GM19238 (cell line): Measurements from ENCODE around the gene UBAP1.
"Not testable (repeated sequence)": the region's sequence is repeated elsewhere in the genome, so short reads cannot be mapped to it uniquely, and the experiment has no call there.

Experiments
- DNase-seq: peaks from one replicate; pipeline ENCODE4 v3.0.0; 2011; ENCODE audit warnings: low spot score; ENCODE audit not compliant: insufficient read length

The UBAP1 gene

DNA sequence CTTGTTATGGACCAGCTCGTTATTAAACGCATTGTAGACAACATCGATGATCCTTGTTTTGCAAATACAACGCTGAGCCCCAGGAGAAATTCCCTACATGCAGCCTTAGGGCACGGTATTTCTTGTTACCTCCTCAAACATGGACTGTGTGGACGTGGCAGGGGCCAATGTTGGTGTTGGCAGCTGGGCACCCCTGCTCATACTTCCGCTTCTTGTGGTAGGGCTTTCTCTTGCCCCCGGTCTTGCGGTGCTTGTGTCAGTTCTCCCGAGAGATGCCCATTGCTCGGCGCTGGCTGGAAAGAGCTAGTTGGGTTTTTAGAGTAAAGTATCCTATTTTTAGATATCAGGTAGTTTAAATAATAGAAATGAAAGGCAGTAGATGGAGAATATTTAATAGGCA lies 45.5 kb downstream of the UBAP1 start:
- DNase-seq: no peak

DNA sequence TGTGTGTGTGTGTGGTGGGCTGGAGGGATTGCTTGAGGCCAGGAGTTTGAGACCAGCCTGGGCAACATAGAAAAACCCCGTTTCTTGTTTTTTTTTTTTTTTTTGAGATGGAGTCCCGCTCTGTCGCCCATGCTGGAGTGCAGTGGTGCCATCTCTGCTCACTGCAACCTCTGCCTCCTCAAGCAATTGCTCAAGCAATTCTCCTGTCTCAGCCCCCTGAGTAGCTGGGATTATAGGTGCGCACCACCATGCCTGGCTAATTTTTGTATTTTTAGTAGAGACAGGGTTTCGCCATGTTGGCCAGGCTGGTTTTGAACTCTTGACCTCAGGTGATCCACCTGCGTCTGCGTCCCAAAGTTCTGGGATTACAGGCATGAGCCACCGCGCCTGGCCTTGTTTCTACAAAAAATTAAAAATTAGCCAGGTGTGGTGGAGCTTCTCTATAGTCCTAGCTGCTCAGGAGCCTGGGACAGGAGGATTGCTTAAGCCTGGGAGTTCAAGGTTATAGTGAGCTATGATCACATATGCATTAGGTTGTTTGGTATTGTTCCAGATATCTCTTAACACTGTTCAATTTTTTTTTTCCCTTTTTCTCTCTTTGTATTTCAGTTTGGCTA lies 47.4 kb downstream of the UBAP1 start:
- DNase-seq: not testable (repeated sequence)

DNA sequence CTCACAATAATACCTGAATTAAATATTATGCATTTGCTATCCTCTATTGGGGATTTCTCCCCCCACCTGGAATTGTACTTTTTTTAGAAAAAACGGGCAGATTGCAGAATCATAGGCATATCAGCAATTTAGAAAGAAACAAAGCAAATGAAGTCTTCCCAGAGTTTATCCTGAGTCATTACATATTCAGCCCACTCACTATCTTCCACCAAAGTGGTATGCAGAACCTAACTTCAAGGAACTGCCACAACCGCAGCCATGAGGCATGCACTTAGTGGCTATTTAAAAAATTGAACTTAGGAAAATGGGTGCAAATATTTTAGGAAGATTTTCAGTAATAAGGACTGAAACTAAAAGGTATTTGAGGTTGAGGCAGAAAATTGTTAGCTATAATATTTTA lies 48.6 kb downstream of the UBAP1 start:
- DNase-seq: no peak

DNA sequence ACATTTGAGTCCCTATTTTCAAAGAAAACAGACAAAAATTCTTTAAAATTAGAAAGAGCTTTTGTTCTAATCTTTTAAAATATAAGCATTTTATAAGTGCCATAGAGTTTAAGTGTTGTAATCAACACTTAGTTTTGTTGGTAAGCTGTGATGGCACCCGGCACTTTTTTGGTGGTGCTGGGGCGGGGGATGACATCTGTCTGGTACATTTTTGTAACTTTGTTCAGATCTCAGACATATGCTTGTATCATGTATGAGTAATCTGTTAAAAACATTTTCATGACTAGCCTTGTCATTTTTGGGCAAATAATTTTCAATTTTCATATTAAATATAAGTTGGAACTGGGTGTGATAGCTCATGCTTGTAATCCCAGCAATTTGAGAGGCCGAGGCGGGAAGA lies 51.7 kb downstream of the UBAP1 start:
- DNase-seq: no peak

DNA sequence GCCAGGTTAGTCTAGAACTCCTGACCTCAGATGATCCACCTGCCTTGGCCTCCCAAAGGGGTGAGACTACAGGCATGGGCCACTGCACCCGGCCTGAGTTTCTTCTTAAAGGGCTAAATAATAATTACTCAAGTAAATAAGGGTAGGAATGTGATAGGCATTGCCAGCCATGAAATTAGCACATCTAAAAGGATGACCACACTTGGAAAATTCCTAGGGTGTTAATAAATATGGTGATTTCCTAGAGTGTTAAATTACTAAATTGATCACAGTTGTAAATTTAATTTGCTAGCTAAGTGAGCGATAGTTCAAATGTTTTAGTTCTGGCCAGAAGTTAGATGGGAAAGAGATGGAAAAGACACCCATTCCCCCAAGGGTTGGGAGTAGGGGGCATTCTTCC lies 53.4 kb downstream of the UBAP1 start:
- DNase-seq: no peak

DNA sequence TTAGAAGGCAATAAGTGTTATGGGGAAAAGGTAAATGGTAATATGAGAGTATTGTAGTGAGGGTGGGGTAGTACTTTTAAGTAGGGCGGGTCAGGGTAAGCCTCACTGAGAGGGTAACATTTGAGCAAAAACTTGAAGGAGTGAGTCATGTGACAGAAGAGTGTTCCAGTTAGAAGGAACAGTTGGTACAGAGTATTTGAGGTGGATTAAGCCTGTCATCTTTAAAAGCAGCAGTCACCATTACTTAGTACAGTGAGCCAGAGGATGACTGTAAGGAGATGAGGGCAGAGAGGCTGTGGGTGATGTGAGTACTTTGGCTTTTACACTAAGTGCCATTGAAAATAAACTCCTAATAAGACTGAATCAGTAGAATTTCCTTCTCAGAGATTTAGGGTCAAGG lies 54.8 kb downstream of the UBAP1 start:
- DNase-seq: no peak

DNA sequence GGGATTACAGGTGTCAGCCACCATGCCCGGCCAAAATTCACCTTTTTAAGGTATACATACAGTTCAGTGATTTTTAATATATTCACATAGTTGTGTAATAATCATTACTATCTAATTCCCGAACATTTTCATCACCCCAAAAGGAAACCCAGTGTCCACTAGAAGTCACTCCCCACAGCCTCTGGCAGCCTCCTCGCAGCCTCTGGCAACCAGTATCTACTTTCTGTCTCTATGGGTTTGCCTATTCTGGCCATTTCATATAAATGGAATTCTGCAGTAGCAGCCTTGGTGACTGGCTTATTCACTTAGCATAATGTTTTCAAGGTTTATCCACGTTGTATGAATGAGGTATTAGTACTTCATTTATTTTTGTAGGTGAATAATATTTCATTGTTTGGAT lies 59.0 kb downstream of the UBAP1 start:
- DNase-seq: no peak

DNA sequence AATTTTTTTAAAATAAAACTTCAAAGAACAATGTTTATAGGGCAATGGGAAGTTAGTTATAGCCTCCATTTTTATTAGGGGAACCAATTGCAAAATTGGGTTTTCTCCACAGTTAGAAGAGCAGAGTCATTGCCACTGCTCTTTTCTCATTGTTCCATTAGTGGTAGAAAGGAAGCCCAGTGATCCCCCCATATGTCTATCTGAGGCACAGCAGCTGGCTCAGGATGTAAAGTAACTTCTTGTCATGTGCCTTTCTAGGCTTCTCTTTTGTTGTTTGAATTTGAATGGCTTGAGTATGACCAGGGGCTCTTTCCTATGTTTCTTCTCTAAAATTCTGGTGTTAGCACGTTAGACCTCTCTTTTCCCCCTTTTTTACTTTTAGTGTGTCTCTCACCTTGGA lies 61.2 kb downstream of the UBAP1 start:
- no peak for DNase-seq

DNA sequence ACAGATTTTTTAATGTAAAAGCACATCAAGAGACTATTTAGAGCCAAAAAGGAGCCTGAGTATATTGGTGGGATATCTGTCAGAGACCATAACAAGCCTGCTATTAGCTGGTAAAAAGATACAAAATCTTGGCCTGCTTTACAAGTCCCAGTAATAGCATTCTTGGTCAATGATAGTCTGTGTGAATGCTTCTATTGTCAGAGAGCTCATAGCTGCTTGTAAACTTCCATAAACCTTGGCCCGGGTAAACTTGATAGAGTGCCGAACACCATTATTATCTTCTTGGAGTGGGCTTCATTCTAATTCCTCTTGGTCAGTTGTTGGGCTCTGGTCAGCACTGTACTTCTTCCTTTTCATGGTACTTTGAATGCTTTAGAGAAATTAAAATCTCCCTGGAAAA lies 64.0 kb downstream of the UBAP1 start:
- no peak for DNase-seq

DNA sequence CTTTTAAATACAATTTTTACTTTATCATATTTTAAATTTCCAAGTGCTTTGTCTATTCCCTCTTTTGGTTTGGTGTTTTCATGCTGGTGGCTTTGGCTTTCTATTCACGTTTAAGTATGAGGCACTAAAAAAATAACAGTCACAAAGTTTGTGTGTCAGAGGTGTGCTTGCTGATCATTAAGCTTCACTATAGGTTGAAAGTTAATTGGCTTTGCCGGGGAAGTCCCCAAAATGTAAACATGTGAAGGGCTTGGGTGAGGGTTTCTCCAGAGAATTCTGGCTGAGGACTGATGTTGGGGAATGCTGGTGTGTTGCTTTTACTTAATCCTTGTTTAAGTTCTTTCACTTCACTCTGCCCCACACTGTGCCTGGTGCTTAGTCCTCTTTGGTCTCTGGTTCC lies 66.4 kb downstream of the UBAP1 start:
- DNase-seq: not testable (repeated sequence)

DNA sequence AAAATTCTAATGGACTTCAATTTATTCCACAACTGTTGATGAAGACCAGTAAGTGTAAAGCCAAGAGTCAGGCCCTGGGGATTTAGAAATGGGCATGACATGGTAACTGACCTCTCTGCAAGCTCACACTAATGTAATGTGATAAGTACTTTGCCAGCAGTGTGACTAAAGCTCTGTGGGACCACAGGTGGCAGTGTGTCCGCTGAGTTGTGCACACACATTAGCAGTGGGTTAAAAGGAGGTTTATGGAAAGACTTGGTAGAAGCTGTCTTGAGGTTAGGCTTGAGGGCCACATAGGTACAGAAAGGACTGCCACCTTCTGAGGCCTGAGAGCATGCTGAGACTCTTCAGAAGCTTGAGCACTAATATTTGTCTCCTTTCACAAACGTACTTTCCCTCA lies 67.6 kb downstream of the UBAP1 start:
- DNase-seq: no peak

DNA sequence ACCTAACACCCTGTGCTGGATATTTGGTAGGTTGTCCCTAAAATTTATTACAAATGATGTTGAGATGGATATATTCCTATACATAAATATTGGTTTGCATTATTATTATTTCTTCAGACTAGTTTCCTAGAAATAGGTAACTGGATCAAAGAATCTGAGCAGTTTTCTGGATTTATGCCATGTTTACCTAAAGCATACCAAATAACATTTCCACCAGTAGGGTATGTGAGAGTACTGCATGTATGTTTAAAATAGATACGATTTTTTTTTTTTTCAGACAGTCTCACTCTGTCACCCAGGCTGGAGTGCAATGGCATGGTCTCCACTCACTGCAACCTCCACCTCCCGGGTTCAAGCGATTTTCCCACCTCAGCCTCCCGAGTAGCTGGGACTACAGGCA lies 68.9 kb downstream of the UBAP1 start:
- DNase-seq: not testable (repeated sequence)

DNA sequence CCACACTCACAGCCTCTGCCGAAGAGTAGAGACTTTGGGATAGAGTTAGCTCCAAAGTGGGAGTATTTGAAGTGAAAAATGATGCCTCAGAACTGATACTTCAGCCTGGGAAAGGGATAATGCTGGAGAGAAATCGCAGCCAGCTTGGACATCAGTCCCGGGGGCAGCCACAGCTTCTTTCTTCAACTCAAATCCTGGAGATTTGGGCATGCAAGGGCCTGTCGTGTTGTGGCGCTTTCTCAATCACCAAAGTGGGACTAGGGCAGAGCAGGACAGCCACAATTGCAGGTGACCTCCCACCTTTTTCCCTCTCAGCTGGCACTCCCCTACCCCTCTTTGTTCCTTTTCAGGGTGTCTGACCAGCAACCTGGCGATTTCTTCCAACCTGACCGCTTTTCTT lies 70.4 kb downstream of the UBAP1 start:
- no peak for DNase-seq

DNA sequence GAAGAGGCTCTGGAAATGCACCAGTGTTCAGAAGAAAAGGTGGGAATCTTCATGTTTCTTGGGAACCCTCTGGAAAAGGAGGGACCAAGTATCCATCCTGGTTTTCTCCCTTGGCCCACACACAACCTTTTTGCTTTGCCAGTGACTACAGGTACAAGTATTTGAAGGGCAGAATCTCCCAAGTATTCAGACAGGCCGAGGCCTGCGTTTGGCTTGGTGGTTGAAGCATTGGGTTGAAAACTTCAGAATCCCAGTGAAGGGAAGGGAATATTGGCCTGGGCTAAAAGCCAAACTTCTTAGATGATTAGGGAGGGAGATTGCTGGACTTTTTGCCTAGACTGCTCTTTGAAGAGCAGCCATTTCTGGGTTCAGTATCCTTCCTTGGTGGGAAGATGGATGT lies 71.9 kb downstream of the UBAP1 start:
- DNase-seq: no peak

DNA sequence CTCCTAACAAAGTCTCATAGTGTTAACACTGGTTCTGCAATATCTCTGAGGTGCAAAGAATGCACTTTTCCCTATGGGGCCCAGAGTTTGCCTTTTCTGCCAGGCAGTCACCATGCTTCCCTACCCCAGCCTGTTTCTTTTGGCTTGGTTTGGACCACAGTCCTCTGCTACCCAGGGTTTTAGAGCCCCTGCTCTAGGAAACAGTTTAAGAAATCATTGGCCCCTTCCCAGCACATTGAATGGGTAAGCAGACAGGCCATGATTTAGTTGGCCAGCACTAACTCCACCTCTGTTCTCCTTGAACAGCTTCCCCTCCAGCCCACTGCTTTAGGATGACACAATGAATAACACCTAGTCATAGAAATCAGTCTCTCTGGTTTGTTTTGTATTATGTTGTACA lies 73.2 kb downstream of the UBAP1 start:
- DNase-seq: no peak

DNA sequence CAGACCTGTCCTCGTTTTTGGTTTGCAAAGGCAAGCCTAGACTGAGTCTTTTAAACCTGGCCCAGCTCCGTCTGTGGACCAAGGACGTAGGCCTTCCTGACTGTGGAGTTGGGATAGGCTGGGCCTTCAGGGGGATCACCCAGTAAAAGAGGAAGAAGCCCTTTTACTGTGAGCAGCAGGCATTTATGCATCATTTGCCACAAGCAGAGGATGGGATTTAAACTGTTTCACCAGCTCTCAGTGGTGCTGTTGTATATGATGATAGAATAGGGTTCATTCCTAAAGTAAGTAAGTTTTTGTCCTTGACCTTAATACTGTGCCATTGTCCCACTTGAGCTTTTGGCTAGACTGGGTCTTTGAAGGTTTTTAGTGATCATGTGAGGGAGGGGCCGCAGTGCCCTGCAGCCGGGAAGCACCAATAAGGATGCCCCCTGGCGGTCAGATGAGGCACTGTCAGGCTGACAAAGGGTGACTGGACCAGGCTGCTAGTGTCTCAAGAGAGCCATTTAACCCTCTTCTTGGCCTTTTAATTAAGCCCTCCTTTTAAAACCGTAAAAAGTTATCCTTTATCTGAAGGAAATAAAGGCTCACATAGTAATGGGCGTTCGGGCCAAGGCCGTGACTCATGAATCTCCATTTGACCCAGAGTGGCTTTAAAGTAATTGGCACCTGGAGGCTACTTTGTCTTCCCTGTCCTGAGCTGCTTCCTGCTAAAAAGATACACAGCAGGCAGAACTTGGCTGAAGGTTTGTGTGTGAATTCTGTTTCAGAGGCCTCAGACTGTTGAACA lies 74.0 kb downstream of the UBAP1 start:
- peak; percentile 50 for DNase-seq

DNA sequence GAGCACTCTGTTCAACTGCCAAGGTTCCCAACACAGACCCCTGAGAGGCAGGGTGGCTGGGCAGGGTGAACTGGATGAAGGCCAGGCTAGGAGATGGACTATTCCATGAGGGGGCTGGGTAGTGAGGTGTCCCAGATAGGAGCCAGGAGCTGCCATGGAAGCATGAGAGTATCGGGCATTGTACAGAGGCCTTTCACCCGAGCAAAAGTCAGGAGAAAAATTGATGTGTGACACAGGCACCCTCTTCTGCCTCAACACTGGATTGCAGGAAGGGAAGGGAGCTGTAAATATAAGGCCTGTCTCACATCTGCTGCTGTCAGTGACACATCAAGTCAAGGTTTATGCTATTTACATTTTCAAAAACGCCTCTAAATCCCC lies 74.6 kb downstream of the UBAP1 start:
- DNase-seq: no peak

DNA sequence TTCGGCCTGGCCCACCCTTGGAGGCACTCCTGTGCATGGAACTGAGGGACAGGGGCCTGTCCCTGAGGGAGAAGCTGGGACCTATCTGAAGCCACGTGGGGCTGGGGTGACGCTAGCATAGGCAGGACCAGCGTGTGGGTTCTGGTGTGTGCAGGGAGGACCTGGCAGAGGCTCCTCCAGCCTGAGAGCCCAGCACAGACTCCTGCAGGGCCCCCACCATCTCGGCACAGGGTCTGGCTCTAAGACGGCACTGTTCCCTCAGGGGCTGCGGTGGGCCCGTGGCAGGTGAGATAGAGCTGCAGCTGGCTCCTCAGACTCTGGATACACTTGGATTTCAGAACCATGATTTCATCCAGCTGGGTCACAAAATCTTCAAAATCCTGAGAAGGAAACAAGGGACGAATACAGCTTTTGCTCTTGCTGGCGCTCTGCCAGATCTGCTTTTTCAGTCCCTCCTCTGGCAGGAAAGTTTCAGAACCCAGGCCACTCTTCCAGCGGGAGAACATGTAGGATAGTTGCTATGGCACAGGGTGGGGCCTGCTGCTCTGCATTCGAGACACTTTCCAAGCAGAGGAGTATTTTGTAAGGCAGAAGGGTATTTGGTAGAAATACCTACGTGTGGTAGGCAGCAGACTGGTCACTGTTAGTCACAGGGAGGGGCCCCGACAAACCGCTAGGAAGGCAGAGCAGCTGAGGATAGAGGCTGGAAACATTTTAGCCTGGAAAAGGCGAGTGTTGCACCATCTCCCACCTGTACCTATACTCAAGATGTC lies 75.5 kb downstream of the UBAP1 start:
- no peak for DNase-seq

DNA sequence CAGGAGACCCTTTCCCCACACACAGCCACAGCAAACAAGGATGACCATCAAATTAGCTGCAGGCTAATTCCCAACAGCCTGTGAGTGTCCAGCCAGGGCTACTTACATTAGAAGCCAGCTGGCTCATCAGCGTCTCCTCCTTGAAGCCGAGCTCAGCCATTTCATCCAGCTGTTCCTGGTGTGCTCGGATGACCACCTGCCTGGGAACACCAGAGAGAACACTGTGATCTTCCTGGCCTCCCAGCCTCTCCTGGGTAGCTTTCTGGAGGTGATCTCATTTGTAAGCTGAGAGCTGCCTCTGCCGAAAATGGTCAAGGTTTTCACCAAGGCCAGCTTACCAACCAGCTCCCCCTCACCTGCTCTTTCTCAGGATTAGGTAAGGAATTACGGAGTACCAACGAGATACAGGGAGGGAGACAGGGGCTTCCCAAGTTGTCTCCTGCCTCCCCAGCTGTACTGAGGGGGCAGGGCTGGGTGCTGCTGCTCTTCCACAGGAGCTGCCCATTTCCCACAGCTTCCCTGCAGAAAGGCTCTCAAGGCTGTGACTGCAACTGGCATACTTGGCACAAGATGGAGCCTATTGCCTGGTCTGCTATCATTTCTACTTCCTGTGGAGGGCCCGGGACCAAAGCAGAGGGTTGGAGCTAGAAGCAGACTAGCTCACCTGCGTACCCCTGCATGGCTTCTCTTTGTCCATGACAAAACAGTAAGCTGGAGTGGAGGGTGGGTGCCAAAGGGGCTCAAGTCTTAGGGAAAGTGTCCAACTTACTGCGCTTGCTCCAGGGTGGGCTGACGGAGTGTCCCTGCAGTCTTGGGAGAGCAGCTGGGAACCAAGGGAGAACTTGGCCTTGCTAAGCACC lies 76.4 kb downstream of the UBAP1 start:
- no peak for DNase-seq

DNA sequence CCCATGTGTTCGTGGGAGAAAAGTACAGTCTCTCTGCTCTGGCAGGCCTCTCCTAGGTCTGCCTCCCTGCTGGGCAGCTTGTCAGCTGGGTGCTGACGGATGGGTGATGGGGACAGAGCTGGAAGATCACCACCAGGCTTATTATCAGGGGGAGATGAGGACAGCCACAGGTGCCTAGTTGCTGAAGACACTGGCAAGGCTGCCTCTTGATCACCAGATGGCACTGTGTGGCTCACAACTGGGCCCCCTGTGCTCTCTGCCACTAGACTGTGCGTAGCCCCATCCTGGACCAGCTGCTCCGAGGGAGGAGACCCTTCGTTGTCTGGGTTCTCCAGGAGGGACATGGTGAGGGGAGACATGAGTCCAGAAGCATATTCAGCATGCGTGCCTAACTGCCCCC lies 77.3 kb downstream of the UBAP1 start:
- DNase-seq: no peak

DNA sequence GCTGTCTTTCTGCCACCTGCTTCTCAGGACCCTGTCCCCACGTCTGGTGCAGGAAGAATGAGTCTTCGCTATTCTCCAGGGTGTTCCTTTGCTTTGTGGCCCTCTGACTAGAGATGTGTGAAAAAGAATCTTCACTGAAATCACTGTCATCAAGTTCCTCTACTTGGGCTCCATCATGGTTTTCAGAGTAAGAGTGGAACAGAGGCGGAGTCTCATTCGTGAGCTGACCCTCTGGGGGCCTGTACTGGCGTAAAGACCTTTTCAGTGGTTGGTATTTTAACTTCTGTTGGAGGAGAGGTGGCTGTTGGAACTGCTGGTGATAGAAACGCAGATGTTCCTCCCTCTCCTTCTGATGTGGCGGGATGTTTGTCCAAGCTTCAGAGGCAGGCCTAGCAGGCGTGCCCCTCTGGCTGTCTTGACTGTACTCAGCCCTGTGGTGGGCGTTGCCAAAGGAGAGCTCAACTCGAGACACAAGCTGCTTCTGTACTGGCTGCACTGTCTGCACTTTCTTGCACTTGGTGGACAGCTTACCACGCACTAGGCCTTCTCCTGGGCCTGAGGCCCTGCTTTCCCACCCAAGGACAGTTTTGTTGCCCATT lies 78.2 kb downstream of the UBAP1 start:
- no peak for DNase-seq
